GM10266 (cell line): ENCODE measurements around the gene DENND1A.

ENCODE experiments used
- DNase-seq: peaks from one replicate; pipeline ENCODE4 v3.0.0; 2012; ENCODE audit errors: extremely low spot score
- CTCF ChIP-seq: IDR thresholded peaks from 2 replicates; pipeline ENCODE4 v1.5.1; 2012; ENCODE audit warnings: mild to moderate bottlenecking, low read depth; ENCODE audit not compliant: control insufficient read depth, insufficient read depth; ENCODE audit errors: missing control alignments

DENND1A gene

GRCh38 chr9:123357743-123358059 lies 572.2 kb downstream of the DENND1A start:
- TF ChIP-seq CTCF, result no peak

GRCh38 chr9:123356851-123357742 lies 572.8 kb downstream of the DENND1A start:
- DNase-seq, result no peak
- TF ChIP-seq CTCF, result no peak

More at GRCh38 chr9:123357743-123358059, 572.2 kb downstream of the DENND1A start:
- DNase-seq, result no peak

GRCh38 chr9:123355761-123356431 lies 574.0 kb downstream of the DENND1A start, which contains the start of gene CRB2:
Gene CRB2 (plus strand): TSS chr9:123356197. CDS start chr9:123356261, 64 bp downstream.
- no peak for DNase-seq
- no peak for TF ChIP-seq CTCF

- no peak for TF ChIP-seq CTCF
- DNase-seq, result no peak
These were observed 575.0 kb downstream of the DENND1A start for GRCh38 chr9:123354806-123355508.

GRCh38 chr9:123353984-123354591 lies 575.8 kb downstream of the DENND1A start:
- TF ChIP-seq CTCF, result peak; percentile 87
- peak; percentile 87 for DNase-seq

GRCh38 chr9:123353041-123353440 lies 576.9 kb downstream of the DENND1A start:
- TF ChIP-seq CTCF, result no peak
- DNase-seq, result peak; percentile 9
